H1 (cell line): ENCODE results near the gene DENND4C. TPM values are rescaled to one million over a fixed set of nuclear protein-coding genes. Genes with fewer than 3 reads are reported as not detected.

Source experiments
- polyA plus RNA-seq, 7 experiments: library from polyadenylated mRNA; depleted of rRNA in 3 of 7; stranded (reverse) in 5 of 7; unstranded in 2 of 7; fragments of >200 nt in 5 of 7; fragments of 200-250 nt in 2 of 7; gene quantifications; 1 replicate in 5 of 7; 2 replicates in 1 of 7; 4 replicates in 1 of 7; pipeline versions ENCODE4 v1.2.1 to v1.2.3, GENCODE V29; 2011 to 2013; ENCODE audit warnings: missing spikeins in 2 of 7, mixed read lengths in 2 of 7
- total RNA-seq: library from RNA; stranded (reverse); fragmentation: NEBNext Ultra II Directional; extraction: Animal tissue kit (Norgen Biotek cat#: 25700); gene quantifications from 2 replicates; pipeline ENCODE4 v1.2.1, GENCODE V29; 2021

The DENND4C gene
- total and polyA plus RNA-seq, 2 of the 8 experiments (the other 6 are each of a cell fraction or from before 2014, with no cell fraction given): 6.9 to 18.9 TPM

Other genes with a start within 250 kb of the DENND4C start
- 0.20 TPM in 1 of 2 replicates, not detected in the other for gene SAXO1, start 197.5 kb upstream of the DENND4C start, total RNA-seq
- 0.11 TPM in 2 replicates for gene SAXO1, start 197.5 kb upstream of the DENND4C start, polyA plus RNA-seq (2011; rRNA removed)
- 46.2 and 46.5 TPM in 2 replicates for gene RRAGA, start 181.3 kb upstream of the DENND4C start, total RNA-seq
- 35.2 and 45.6 TPM in 2 replicates for gene RRAGA, start 181.3 kb upstream of the DENND4C start, polyA plus RNA-seq (2011; rRNA removed)
- 52.4 and 53.4 TPM in 2 replicates for gene HAUS6, start 127.8 kb upstream of the DENND4C start, total RNA-seq
- gene HAUS6, start 127.8 kb upstream of the DENND4C start, polyA plus RNA-seq (2011; rRNA removed): 9.1 and 11.7 TPM in 2 replicates
- 26.1 and 27.5 TPM in 2 replicates for gene PLIN2, start 103.2 kb upstream of the DENND4C start, total RNA-seq
- gene PLIN2, start 103.2 kb upstream of the DENND4C start, polyA plus RNA-seq (2011; rRNA removed): 50.2 and 55.0 TPM in 2 replicates
- 2,913 and 2,954 TPM in 2 replicates for gene RPS6, start 149.5 kb downstream of the DENND4C start, total RNA-seq
- 1,041 and 1,494 TPM in 2 replicates for gene RPS6, start 149.5 kb downstream of the DENND4C start, polyA plus RNA-seq (2011; rRNA removed)
- 8.8 and 9.9 TPM in 2 replicates for gene ACER2, start 178.3 kb downstream of the DENND4C start, total RNA-seq
- gene ACER2, start 178.3 kb downstream of the DENND4C start, polyA plus RNA-seq (2011; rRNA removed): 6.4 and 7.4 TPM in 2 replicates